SU-DHL-6 (cell line): ENCODE results near the gene IL20RA.
"Not testable (repeated sequence)": the region's sequence is repeated elsewhere in the genome, so short reads cannot be mapped to it uniquely, and the experiment has no call there.

Experiments
- H2AFZ ChIP-seq: fragments of 200-600 bp; sonication (generic); 2 replicates; pipeline ENCODE4 v1.6.1; 2014; ENCODE audit warnings: low read depth, mild to moderate bottlenecking, moderate library complexity, mixed read lengths, antibody characterized with exemption, low read length; ENCODE audit not compliant: severe bottlenecking
- H3F3A ChIP-seq: fragments of 200-600 bp; shearing (Covaris generic); 2 replicates; pipeline ENCODE4 v1.6.0; 2016; ENCODE audit warnings: antibody characterized with exemption, mild to moderate bottlenecking; ENCODE audit not compliant: insufficient read depth
- H3K27ac ChIP-seq: fragments of 200-600 bp; sonication (generic); 2 replicates; pipeline ENCODE4 v1.5.1; 2016; ENCODE audit warnings: low read depth, mild to moderate bottlenecking, low read length, moderate library complexity, mixed read lengths
- H3K27me3 ChIP-seq: fragments of 200-600 bp; sonication (generic), shearing (Covaris generic); 2 replicates; pipeline ENCODE4 v1.6.0; 2014; ENCODE audit warnings: mild to moderate bottlenecking, low read length
- H3K36me3 ChIP-seq: fragments of 200-600 bp; sonication (generic); 2 replicates; pipeline ENCODE4 v1.6.1; 2014; ENCODE audit warnings: mild to moderate bottlenecking, low read length, mixed read lengths
- H3K4me2 ChIP-seq: fragments of 300-600, 200-600 bp; shearing (Covaris generic), sonication (generic); 2 replicates; pipeline ENCODE4 v1.6.0; 2014; ENCODE audit warnings: low read length, low read depth, mild to moderate bottlenecking; ENCODE audit not compliant: poor library complexity, severe bottlenecking
- H3K4me3 ChIP-seq: fragments of 200-600 bp; sonication (generic); 2 replicates; pipeline ENCODE4 v1.5.1; 2014; ENCODE audit warnings: antibody characterized with exemption, low read length, mild to moderate bottlenecking, mixed read lengths; ENCODE audit not compliant: insufficient read depth, poor library complexity, severe bottlenecking
- H3K79me2 ChIP-seq: fragments of 200-600 bp; sonication (generic); 2 replicates; pipeline ENCODE4 v1.6.1; 2014; ENCODE audit warnings: mild to moderate bottlenecking, low read length, moderate library complexity; ENCODE audit not compliant: insufficient read depth
- H3K9ac ChIP-seq: fragments of 200-600 bp; sonication (generic); 2 replicates; pipeline ENCODE4 v1.7.0; 2014; ENCODE audit warnings: mild to moderate bottlenecking, low read length
- H3K9me2 ChIP-seq: fragments of 200-600 bp; sonication (generic); replicated peaks from 2 replicates; pipeline ENCODE4 v1.6.1; 2014; ENCODE audit warnings: low read length; ENCODE audit not compliant: insufficient read depth
- H3K9me3 ChIP-seq: fragments of 200-600 bp; sonication (generic); 2 replicates; pipeline ENCODE4 v1.6.1; 2014; ENCODE audit warnings: low read length, mixed read lengths; ENCODE audit not compliant: insufficient read depth
- H4K20me1 ChIP-seq: fragments of 200-600 bp; sonication (generic); 2 replicates; pipeline ENCODE4 v1.6.1; 2014; ENCODE audit warnings: low read depth, mild to moderate bottlenecking, antibody characterized with exemption, low read length, moderate library complexity, mixed read lengths
- CTCF ChIP-seq: fragments of 200-600 bp; sonication (generic); IDR thresholded peaks from one replicate; pipeline ENCODE4 v1.5.1; 2017; ENCODE audit warnings: antibody characterized with exemption, mild to moderate bottlenecking, low read length, moderate library complexity; ENCODE audit not compliant: insufficient read depth, poor library complexity, severe bottlenecking
- EZH2phosphoT487 ChIP-seq: fragments of 200-600 bp; sonication (generic), shearing (Covaris generic); conservative IDR thresholded peaks from 2 replicates; pipeline ENCODE4 v1.6.1; 2018; ENCODE audit warnings: mild to moderate bottlenecking, antibody characterized with exemption, low read length, moderate library complexity, mixed read lengths

IL20RA gene

GRCh38 chr6:136979206-136979605 lies 65.6 kb downstream of the IL20RA start:
- H3K27ac ChIP-seq = no peak overlapping the region
- H3K4me2 ChIP-seq = no peak overlapping the region
- no peaks in the 10 kb centered on the region for H3K36me3 ChIP-seq
- no peaks in the 10 kb centered on the region for H3K27me3 ChIP-seq
- no peaks in the 10 kb centered on the region for H3K79me2 ChIP-seq
- H3K9me3 ChIP-seq = no peaks in the 10 kb centered on the region
- no peaks in the 10 kb centered on the region for H4K20me1 ChIP-seq
- no peak overlapping the region for H3K9ac ChIP-seq
- H2AFZ ChIP-seq = no peak overlapping the region
- no peaks in the 10 kb centered on the region for H3K9me2 ChIP-seq
- no peaks in the 10 kb centered on the region for H3F3A ChIP-seq
- TF ChIP-seq CTCF (no peak), EZH2phosphoT487 (no peak)
- H3K4me3 ChIP-seq = no peak overlapping the region

GRCh38 chr6:136977075-136977474 lies 67.7 kb downstream of the IL20RA start:
- H3K9me3 ChIP-seq = no peaks in the 10 kb centered on the region
- TF ChIP-seq EZH2phosphoT487 = no peak
- TF ChIP-seq CTCF = no peak
- no peak overlapping the region for H3K4me3 ChIP-seq
- H4K20me1 ChIP-seq = no peaks in the 10 kb centered on the region
- no peak overlapping the region for H3K9ac ChIP-seq
- H3K27ac ChIP-seq = no peak overlapping the region
- H3K9me2 ChIP-seq = no peaks in the 10 kb centered on the region
- H3F3A ChIP-seq = no peaks in the 10 kb centered on the region
- no peak overlapping the region for H3K4me2 ChIP-seq
- H3K79me2 ChIP-seq = no peaks in the 10 kb centered on the region
- no peaks in the 10 kb centered on the region for H3K36me3 ChIP-seq
- no peaks in the 10 kb centered on the region for H3K27me3 ChIP-seq
- H2AFZ ChIP-seq = no peak overlapping the region

GRCh38 chr6:136975089-136975715 lies 69.6 kb downstream of the IL20RA start:
- Histone ChIP-seq H3F3A (no peaks in the 10 kb centered on the region), H4K20me1 (no peaks in the 10 kb centered on the region), H3K79me2 (no peaks in the 10 kb centered on the region), H3K9ac (no peak overlapping the region), H3K27me3 (no peaks in the 10 kb centered on the region), H3K27ac (no peak overlapping the region), H3K4me2 (no peak overlapping the region), H2AFZ (no peak overlapping the region), H3K9me3 (no peaks in the 10 kb centered on the region), H3K36me3 (no peaks in the 10 kb centered on the region), H3K4me3 (no peak overlapping the region), H3K9me2 (no peaks in the 10 kb centered on the region)
- TF ChIP-seq EZH2phosphoT487 (no peak), CTCF (no peak)

GRCh38 chr6:136973781-136974180 lies 71.0 kb downstream of the IL20RA start:
- H3K27ac ChIP-seq, H3K79me2 ChIP-seq, H3K4me3 ChIP-seq, H3K36me3 ChIP-seq, H3F3A ChIP-seq, H4K20me1 ChIP-seq, H3K27me3 ChIP-seq, H2AFZ ChIP-seq, H3K9me3 ChIP-seq, H3K9me2 ChIP-seq, H3K9ac ChIP-seq, H3K4me2 ChIP-seq: not testable (repeated sequence)
